Measurements from ENCODE around the gene DYNC1I1. TPM values are rescaled to one million over a fixed set of nuclear protein-coding genes. Genes with fewer than 3 reads are reported as not detected.

Gene DYNC1I1
- total and polyA plus RNA-seq, 4 donors: 0.39 to 7.6 (median 1.5) TPM

GRCh38 chr7:95999481-95999880 lies 227.1 kb downstream of the DYNC1I1 start:
- peaks cover 0 to 17% (median 9%) of the 10 kb centered on the region in 5 donors for H3K4me1 ChIP-seq (ENCODE audit: control insufficient read depth in 5 of 5, insufficient read depth in 5 of 5, low read length in 5 of 5)
- 68 to 76% methylated on average over 6 of the region's 6 CpGs for WGBS, 2 donors
- no peak overlapping the region for H3K27ac ChIP-seq (ENCODE audit: low read depth in 1 of 2, low read length in 1 of 2)
- no peak overlapping the region for H3K9ac ChIP-seq (ENCODE audit: insufficient read depth in 1 of 2, low read length in 2 of 2)
- ATAC-seq (ENCODE audit: insufficient read depth, low FRiP score): no peak
- H3K36me3 ChIP-seq (ENCODE audit: control insufficient read depth in 4 of 4, insufficient read depth in 4 of 4, low read length in 4 of 4): peaks cover 0 to 10% (median 2%) of the 10 kb centered on the region in 4 donors
- H3K4me3 ChIP-seq: no peak overlapping the region
- H3K9me3 ChIP-seq (ENCODE audit: control insufficient read depth in 4 of 4, insufficient read depth in 3 of 4, low read length in 3 of 4): peaks cover 0 to 2% (median 0%) of the 10 kb centered on the region in 4 donors
- DNase-seq: no peak
- peaks cover 0 to 43% (median 0%) of the 10 kb centered on the region in 3 donors for H3K27me3 ChIP-seq (ENCODE audit: control insufficient read depth in 3 of 3, insufficient read depth in 3 of 3, low read length in 2 of 3)
- no peak for TF ChIP-seq CTCF (IDR thresholded peaks at IDR 0.05; ENCODE audit: control extremely low read depth, extremely low read depth)

- DNase-seq (peak; percentile 63 to 92 (median 92)), ATAC-seq (ENCODE audit: insufficient read depth, low FRiP score) (no peak)
- peaks cover 0 to 2% (median 0%) of the 10 kb centered on the region in 4 donors for H3K9me3 ChIP-seq (ENCODE audit: control insufficient read depth in 4 of 4, insufficient read depth in 3 of 4, low read length in 3 of 4)
- no peak for TF ChIP-seq CTCF (IDR thresholded peaks at IDR 0.05; ENCODE audit: control extremely low read depth, extremely low read depth)
- no peak overlapping the region for H3K9ac ChIP-seq (ENCODE audit: insufficient read depth in 1 of 2, low read length in 2 of 2)
- H3K4me1 ChIP-seq (ENCODE audit: control insufficient read depth in 5 of 5, insufficient read depth in 5 of 5, low read length in 5 of 5): peaks cover 0 to 41% (median 12%) of the 10 kb centered on the region in 5 donors
- H3K36me3 ChIP-seq (ENCODE audit: control insufficient read depth in 4 of 4, insufficient read depth in 4 of 4, low read length in 4 of 4): peaks cover 0 to 3% (median 0%) of the 10 kb centered on the region in 4 donors
- no peak overlapping the region for H3K27ac ChIP-seq (ENCODE audit: low read depth in 1 of 2, low read length in 1 of 2)
- H3K4me3 ChIP-seq: no peak overlapping the region
- H3K27me3 ChIP-seq (ENCODE audit: control insufficient read depth in 3 of 3, insufficient read depth in 3 of 3, low read length in 2 of 3): peaks cover 0 to 44% (median 0%) of the 10 kb centered on the region in 3 donors
These were observed 232.2 kb downstream of the DYNC1I1 start for GRCh38 chr7:96004578-96004977.

GRCh38 chr7:96005271-96005670 lies 232.9 kb downstream of the DYNC1I1 start:
- ATAC-seq (ENCODE audit: insufficient read depth, low FRiP score): no peak
- Histone ChIP-seq H3K4me3 (no peak overlapping the region), H3K27ac (ENCODE audit: low read depth in 1 of 2, low read length in 1 of 2) (no peak overlapping the region), H3K9ac (ENCODE audit: insufficient read depth in 1 of 2, low read length in 2 of 2) (no peak overlapping the region), H3K36me3 (ENCODE audit: control insufficient read depth in 4 of 4, insufficient read depth in 4 of 4, low read length in 4 of 4) (peaks cover 0 to 3% (median 0%) of the 10 kb centered on the region in 4 donors), H3K27me3 (ENCODE audit: control insufficient read depth in 3 of 3, insufficient read depth in 3 of 3, low read length in 2 of 3) (peaks cover 0 to 41% (median 0%) of the 10 kb centered on the region in 3 donors), H3K9me3 (ENCODE audit: control insufficient read depth in 4 of 4, insufficient read depth in 3 of 4, low read length in 3 of 4) (peaks cover 0 to 2% (median 0%) of the 10 kb centered on the region in 4 donors), H3K4me1 (ENCODE audit: control insufficient read depth in 5 of 5, insufficient read depth in 5 of 5, low read length in 5 of 5) (peaks cover 0 to 41% (median 12%) of the 10 kb centered on the region in 5 donors)
- TF ChIP-seq CTCF (IDR thresholded peaks at IDR 0.05; ENCODE audit: control extremely low read depth, extremely low read depth): no peak
- WGBS, 2 donors: 85 to 86% methylated on average over 5 of the region's 5 CpGs
- peak; percentile 55 to 88 (median 87) for DNase-seq

GRCh38 chr7:96009148-96009547 lies 236.8 kb downstream of the DYNC1I1 start:
- ATAC-seq (ENCODE audit: insufficient read depth, low FRiP score): no peak
- Histone ChIP-seq H3K4me1 (ENCODE audit: control insufficient read depth in 5 of 5, insufficient read depth in 5 of 5, low read length in 5 of 5) (peaks cover 0 to 29% (median 4%) of the 10 kb centered on the region in 5 donors), H3K9ac (ENCODE audit: insufficient read depth in 1 of 2, low read length in 2 of 2) (no peak overlapping the region), H3K4me3 (no peak overlapping the region), H3K36me3 (ENCODE audit: control insufficient read depth in 4 of 4, insufficient read depth in 4 of 4, low read length in 4 of 4) (no peaks in the 10 kb centered on the region), H3K27me3 (ENCODE audit: control insufficient read depth in 3 of 3, insufficient read depth in 3 of 3, low read length in 2 of 3) (peaks cover 0 to 46% (median 0%) of the 10 kb centered on the region in 3 donors), H3K9me3 (ENCODE audit: control insufficient read depth in 4 of 4, insufficient read depth in 3 of 4, low read length in 3 of 4) (no peaks in the 10 kb centered on the region), H3K27ac (ENCODE audit: low read depth in 1 of 2, low read length in 1 of 2) (no peak overlapping the region)
- no peak for TF ChIP-seq CTCF (IDR thresholded peaks at IDR 0.05; ENCODE audit: control extremely low read depth, extremely low read depth)
- no peak for DNase-seq
- WGBS, 2 donors: 93 to 95% methylated on average over 2 of the region's 2 CpGs
